T-helper 1 cell treated with Interleukin-12 subunit alpha and Interleukin-12 subunit beta and Interleukin-4 antibody, amounts not matched to agents 30 μg/mL and 1 μg/mL, for 36 hours (primary cell): ENCODE measurements around the gene NOLC1.

Experiments
- H3K27ac Mint-ChIP-seq: one replicate; pipeline ENCODE4 v1.8.0; 2021; ENCODE audit warnings: mild to moderate bottlenecking, mixed read lengths
- H3K27me3 Mint-ChIP-seq: one replicate; pipeline ENCODE4 v1.8.0; 2021; ENCODE audit warnings: low read depth, mixed read lengths
- H3K36me3 Mint-ChIP-seq: one replicate; pipeline ENCODE4 v1.8.0; 2021; ENCODE audit warnings: low read depth, mixed read lengths
- H3K4me1 Mint-ChIP-seq: one replicate; pipeline ENCODE4 v1.8.0; 2021; ENCODE audit warnings: low read depth, mixed read lengths
- H3K4me3 Mint-ChIP-seq: one replicate; pipeline ENCODE4 v1.8.0; 2021; ENCODE audit warnings: mild to moderate bottlenecking, moderate library complexity, mixed read lengths
- H3K9me3 Mint-ChIP-seq: one replicate; pipeline ENCODE4 v1.8.0; 2021; ENCODE audit warnings: mixed read lengths

NOLC1 gene

DNA sequence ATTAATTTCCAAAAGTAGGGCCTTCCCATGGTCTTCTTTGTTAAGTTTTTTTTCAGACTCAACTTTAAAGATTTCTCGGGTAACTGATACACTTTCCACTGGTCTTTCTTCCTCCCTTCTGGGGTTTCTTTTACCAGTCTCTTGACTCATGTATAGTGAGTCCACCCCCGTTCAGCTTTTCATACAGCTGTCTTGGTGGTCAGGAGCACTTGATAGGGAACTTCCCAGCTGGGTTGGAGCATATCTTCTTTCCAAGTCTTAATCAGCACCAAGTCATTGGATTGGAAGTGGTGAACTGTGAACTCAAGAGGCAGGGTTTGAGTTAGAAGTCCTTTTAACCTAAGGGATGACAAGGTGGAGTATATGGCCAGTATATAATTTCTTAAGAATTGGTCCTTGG, 44.7 kb downstream of the NOLC1 start:
- Mint-ChIP-seq H3K9me3 (peaks cover 17% of the 10 kb centered on the region), H3K4me1 (peaks cover under 1% of the 10 kb centered on the region), H3K27ac (no peak overlapping the region), H3K4me3 (no peak overlapping the region), H3K36me3 (peaks cover 6% of the 10 kb centered on the region), H3K27me3 (peaks cover 5% of the 10 kb centered on the region)

DNA sequence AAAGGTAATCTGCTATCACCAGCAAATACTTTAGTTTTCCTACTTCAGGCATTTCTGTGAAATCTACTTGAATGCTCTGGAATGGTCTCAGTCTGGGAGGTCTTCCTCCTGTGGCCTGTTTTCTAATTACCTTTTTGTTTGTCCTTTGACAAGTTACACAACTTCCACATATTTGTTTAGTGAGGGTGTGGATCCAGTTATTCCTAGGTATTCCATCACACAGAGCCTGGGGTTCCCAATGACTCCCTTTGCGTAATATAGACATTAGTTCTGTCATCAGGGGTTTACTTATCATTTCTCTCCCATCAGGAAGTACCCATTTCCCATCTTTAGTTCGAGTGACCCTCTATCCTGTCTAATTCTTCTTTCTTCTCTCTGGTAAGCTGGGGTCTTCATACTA, 45.8 kb downstream of the NOLC1 start:
- H3K36me3 Mint-ChIP-seq: peaks cover 3% of the 10 kb centered on the region
- no peak overlapping the region for H3K4me3 Mint-ChIP-seq
- no peak overlapping the region for H3K27ac Mint-ChIP-seq
- peaks cover 6% of the 10 kb centered on the region for H3K9me3 Mint-ChIP-seq
- H3K27me3 Mint-ChIP-seq: peaks cover 5% of the 10 kb centered on the region
- H3K4me1 Mint-ChIP-seq: peaks cover 5% of the 10 kb centered on the region

GRCh38 chr10:102200751-102201640, 48.8 kb downstream of the NOLC1 start:
- H3K36me3 Mint-ChIP-seq: peaks cover 1% of the 10 kb centered on the region
- H3K9me3 Mint-ChIP-seq: peaks cover 12% of the 10 kb centered on the region
- peaks cover 5% of the 10 kb centered on the region for H3K4me1 Mint-ChIP-seq
- H3K27ac Mint-ChIP-seq: no peak overlapping the region
- H3K4me3 Mint-ChIP-seq: no peak overlapping the region
- peaks cover 5% of the 10 kb centered on the region for H3K27me3 Mint-ChIP-seq

DNA sequence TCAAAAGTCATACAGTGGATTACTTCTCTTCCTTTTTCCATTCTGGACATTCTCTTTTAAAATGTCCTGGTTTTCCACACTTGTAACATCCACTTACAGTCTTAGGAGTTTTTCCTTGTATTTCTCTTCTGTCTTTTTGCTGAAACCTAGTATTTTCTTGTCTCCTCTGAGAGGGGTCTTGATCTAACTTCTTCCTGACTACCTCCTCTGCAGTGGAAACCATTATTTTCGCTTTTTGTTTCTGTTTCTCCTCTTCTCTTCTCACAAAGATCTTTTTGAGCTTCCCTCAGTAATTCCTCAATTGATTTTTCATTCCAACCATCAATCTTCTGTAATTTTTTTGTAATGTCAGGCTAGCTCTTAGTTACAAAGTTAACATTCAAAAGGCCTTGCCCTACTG, 50.2 kb downstream of the NOLC1 start:
- H3K27ac Mint-ChIP-seq: peak overlapping the region; percentile 50
- peaks cover 5% of the 10 kb centered on the region for H3K4me1 Mint-ChIP-seq
- H3K4me3 Mint-ChIP-seq: peak overlapping the region; percentile 0
- peaks cover 12% of the 10 kb centered on the region for H3K9me3 Mint-ChIP-seq
- H3K36me3 Mint-ChIP-seq: peaks cover 1% of the 10 kb centered on the region
- peaks cover 5% of the 10 kb centered on the region for H3K27me3 Mint-ChIP-seq

GRCh38 chr10:102208311-102209035, 56.3 kb downstream of the NOLC1 start:
- Mint-ChIP-seq H3K27me3 (peaks cover 3% of the 10 kb centered on the region), H3K4me1 (no peaks in the 10 kb centered on the region), H3K4me3 (no peak overlapping the region), H3K9me3 (peaks cover 12% of the 10 kb centered on the region), H3K36me3 (no peaks in the 10 kb centered on the region), H3K27ac (no peak overlapping the region)

- no peaks in the 10 kb centered on the region for H3K4me1 Mint-ChIP-seq
- no peaks in the 10 kb centered on the region for H3K9me3 Mint-ChIP-seq
- no peaks in the 10 kb centered on the region for H3K36me3 Mint-ChIP-seq
- no peak overlapping the region for H3K4me3 Mint-ChIP-seq
- H3K27me3 Mint-ChIP-seq: peaks cover 16% of the 10 kb centered on the region
- no peak overlapping the region for H3K27ac Mint-ChIP-seq
Measured at GRCh38 chr10:102211615-102212299, 59.6 kb downstream of the NOLC1 start.
